Adipose tissue (tissue), 3 donors: Measurements from ENCODE around the gene PGAP3. TPM values are rescaled to one million over a fixed set of nuclear protein-coding genes. Genes with fewer than 3 reads are reported as not detected.

Experiments
- H3K27ac ChIP-seq: one replicate; pipeline ENCODE4 v1.5.1; 2013; ENCODE audit warnings: low read depth, low read length
- WGBS, 3 donors: extraction: QIAGEN DNeasy Blood & Tissue Kit; methylation state at CpG; one replicate each; pipeline ENCODE4 v1.1.7; 2013; 5-methylcytosine and 5-hydroxymethylcytosine counted together
- polyA plus RNA-seq, 3 donors: library from polyadenylated mRNA; stranded (reverse); fragments of 200-250 nt; gene quantifications; one replicate each; pipeline ENCODE4 v1.2.3, GENCODE V29; 2013
- donor health status: healthy with polysubstance abuse.
- donor health status: Bipolar disorder and iron deficiency.
- donor health status: healthy.

Gene PGAP3
- polyA plus RNA-seq, 3 donors, result 8.4 to 19.9 (median 12.3) TPM

- H3K27ac ChIP-seq, result no peak overlapping the region
- WGBS, 3 donors, result 73 to 91% (median 81%) methylated on average over 8 of the region's 8 CpGs
These were observed 10.8 kb downstream of the PGAP3 start for GRCh38 chr17:39677072-39677471.

GRCh38 chr17:39676198-39676819 lies 11.5 kb downstream of the PGAP3 start:
- no peak overlapping the region for H3K27ac ChIP-seq
- 37 to 54% (median 51%) methylated on average over 7 of the region's 7 CpGs for WGBS, 3 donors

- no peak overlapping the region for H3K27ac ChIP-seq
- 77 to 81% (median 79%) methylated on average over 10 of the region's 10 CpGs for WGBS, 3 donors
These were observed 12.3 kb downstream of the PGAP3 start for GRCh38 chr17:39675390-39676082.

GRCh38 chr17:39674702-39675389 lies 13.0 kb downstream of the PGAP3 start:
- 41 to 48% (median 42%) methylated on average over 11 of the region's 11 CpGs for WGBS, 3 donors
- no peak overlapping the region for H3K27ac ChIP-seq

- H3K27ac ChIP-seq, result no peak overlapping the region
- 81 to 82% (median 82%) methylated on average over 5 of the region's 5 CpGs for WGBS, 3 donors
These were observed 13.7 kb downstream of the PGAP3 start for GRCh38 chr17:39674179-39674578.

GRCh38 chr17:39673335-39674081 lies 14.3 kb downstream of the PGAP3 start:
- no peak overlapping the region for H3K27ac ChIP-seq

GRCh38 chr17:39672522-39673334 lies 15.1 kb downstream of the PGAP3 start:
- no peak overlapping the region for H3K27ac ChIP-seq
- WGBS, 3 donors, result 75 to 82% (median 81%) methylated on average over 14 to 15 of the region's 15 CpGs

More at GRCh38 chr17:39673335-39674081, 14.3 kb downstream of the PGAP3 start:
- WGBS, 3 donors, result 81 to 82% (median 81%) methylated on average over 12 to 13 of the region's 13 CpGs

- WGBS, 3 donors, result 27 to 49% (median 48%) methylated on average over 18 to 19 of the region's 19 CpGs
- no peak overlapping the region for H3K27ac ChIP-seq
These were observed 16.0 kb downstream of the PGAP3 start for GRCh38 chr17:39671651-39672521.

- H3K27ac ChIP-seq, result no peak overlapping the region
- WGBS, 3 donors, result 35 to 61% (median 50%) methylated on average over 4 of the region's 4 CpGs
These were observed 17.1 kb downstream of the PGAP3 start for GRCh38 chr17:39670746-39671145.

- 82 to 91% (median 87%) methylated on average over 18 to 23 of the region's 23 CpGs for WGBS, 3 donors
These were observed 17.7 kb downstream of the PGAP3 start for GRCh38 chr17:39669897-39670735.

GRCh38 chr17:39667945-39668924 lies 19.6 kb downstream of the PGAP3 start, which contains the start of gene PNMT:
Gene PNMT, plus strand, starts transcription at chr17:39668453. Its CDS starts 23 bp downstream, at chr17:39668476.
- H3K27ac ChIP-seq, result no peak within 1 kb of the TSS
- 1 to 3% (median 1%) methylated on average over 65 to 85 of the region's 85 CpGs for WGBS, 3 donors

More at GRCh38 chr17:39669897-39670735, 17.7 kb downstream of the PGAP3 start:
- no peak overlapping the region for H3K27ac ChIP-seq

GRCh38 chr17:39667262-39667944 lies 20.5 kb downstream of the PGAP3 start:
- 6 to 15% (median 11%) methylated on average over 41 to 49 of the region's 49 CpGs for WGBS, 3 donors
- H3K27ac ChIP-seq, result no peak overlapping the region

GRCh38 chr17:39666601-39667261 lies 21.1 kb downstream of the PGAP3 start:
- H3K27ac ChIP-seq, result no peak overlapping the region
- 46 to 53% (median 48%) methylated on average over 11 of the region's 11 CpGs for WGBS, 3 donors

GRCh38 chr17:39666231-39666600 lies 21.6 kb downstream of the PGAP3 start:
- H3K27ac ChIP-seq, result no peak overlapping the region
- WGBS, 3 donors, result 38 to 44% (median 40%) methylated on average over 2 of the region's 2 CpGs
